ENCODE data around the gene TMEM116.

DNA sequence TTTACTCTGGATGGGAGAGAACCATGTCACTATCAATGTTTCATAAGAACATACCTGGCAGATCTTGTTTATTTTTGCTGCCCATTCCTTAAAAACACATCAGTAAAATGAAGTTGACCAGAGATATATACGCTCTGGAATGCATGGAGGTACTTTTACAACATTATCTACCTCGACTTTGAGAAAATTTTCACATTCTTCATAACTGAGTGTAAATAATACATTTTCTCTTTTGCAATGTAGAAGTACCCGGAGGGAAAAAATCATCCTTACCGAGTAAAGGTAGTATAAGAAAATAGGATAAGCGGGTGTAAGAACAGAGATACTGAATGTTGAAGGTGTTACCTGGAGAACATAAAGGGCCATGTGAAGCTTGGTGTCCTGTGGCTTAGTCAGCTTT, 80.7 kb downstream of the TMEM116 start:
- TF ChIP-seq, protein P1, sequence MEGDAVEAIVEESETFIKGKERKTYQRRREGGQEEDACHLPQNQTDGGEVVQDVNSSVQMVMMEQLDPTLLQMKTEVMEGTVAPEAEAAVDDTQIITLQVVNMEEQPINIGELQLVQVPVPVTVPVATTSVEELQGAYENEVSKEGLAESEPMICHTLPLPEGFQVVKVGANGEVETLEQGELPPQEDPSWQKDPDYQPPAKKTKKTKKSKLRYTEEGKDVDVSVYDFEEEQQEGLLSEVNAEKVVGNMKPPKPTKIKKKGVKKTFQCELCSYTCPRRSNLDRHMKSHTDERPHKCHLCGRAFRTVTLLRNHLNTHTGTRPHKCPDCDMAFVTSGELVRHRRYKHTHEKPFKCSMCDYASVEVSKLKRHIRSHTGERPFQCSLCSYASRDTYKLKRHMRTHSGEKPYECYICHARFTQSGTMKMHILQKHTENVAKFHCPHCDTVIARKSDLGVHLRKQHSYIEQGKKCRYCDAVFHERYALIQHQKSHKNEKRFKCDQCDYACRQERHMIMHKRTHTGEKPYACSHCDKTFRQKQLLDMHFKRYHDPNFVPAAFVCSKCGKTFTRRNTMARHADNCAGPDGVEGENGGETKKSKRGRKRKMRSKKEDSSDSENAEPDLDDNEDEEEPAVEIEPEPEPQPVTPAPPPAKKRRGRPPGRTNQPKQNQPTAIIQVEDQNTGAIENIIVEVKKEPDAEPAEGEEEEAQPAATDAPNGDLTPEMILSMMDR (IDR thresholded peaks at IDR 0.05), result no peak
- no peak for TF ChIP-seq ZFX (IDR thresholded peaks at IDR 0.05; ENCODE audit: borderline replicate concordance)

All from 22Rv1 (cell line).